PC-3 (cell line): ENCODE measurements around the gene PCDHA3.
"Not testable (repeated sequence)": the region's sequence is repeated elsewhere in the genome, so short reads cannot be mapped to it uniquely, and the experiment has no call there.

Experiments
- EZH2 ChIP-seq: fragments of 300-600 bp; sonication (generic); IDR thresholded peaks from one replicate; pipeline ENCODE4 v1.6.1; 2017; ENCODE audit warnings: antibody characterized with exemption, mild to moderate bottlenecking, low read length; ENCODE audit not compliant: unreplicated experiment
- EZH2phosphoT487 ChIP-seq: fragments of 300-600 bp; sonication (generic); IDR thresholded peaks from 2 replicates; pipeline ENCODE4 v1.6.1; 2018; ENCODE audit warnings: mild to moderate bottlenecking, antibody characterized with exemption, low read length, borderline replicate concordance
- TF ChIP-seq, protein P1 (sequence below): fragments of 300-600 bp; sonication (generic); conservative IDR thresholded peaks from 2 replicates; pipeline ENCODE4 v1.5.1; 2017; ENCODE audit warnings: antibody characterized with exemption, low read depth, mild to moderate bottlenecking, low read length

DNA sequence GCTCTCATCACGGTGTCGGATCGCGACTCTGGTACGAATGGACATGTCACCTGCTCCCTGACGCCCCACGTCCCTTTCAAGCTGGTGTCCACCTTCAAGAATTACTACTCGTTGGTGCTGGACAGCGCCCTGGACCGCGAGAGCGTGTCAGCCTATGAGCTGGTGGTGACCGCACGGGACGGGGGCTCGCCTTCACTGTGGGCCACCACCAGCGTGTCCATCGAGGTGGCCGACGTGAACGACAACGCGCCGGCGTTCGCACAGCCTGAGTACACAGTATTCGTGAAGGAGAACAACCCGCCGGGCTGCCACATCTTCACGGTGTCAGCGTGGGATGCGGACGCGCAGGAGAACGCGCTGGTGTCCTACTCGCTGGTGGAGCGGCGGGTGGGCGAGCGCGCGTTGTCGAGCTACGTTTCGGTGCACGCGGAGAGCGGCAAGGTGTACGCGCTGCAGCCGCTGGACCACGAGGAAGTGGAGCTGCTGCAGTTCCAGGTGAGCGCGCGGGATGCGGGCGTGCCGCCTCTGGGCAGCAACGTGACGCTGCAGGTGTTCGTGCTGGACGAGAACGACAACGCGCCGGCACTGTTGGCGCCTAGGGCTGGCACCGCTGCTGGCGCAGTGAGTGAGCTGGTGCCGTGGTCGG lies 4.7 kb upstream of the PCDHA3 start:
- TF ChIP-seq, protein P1, sequence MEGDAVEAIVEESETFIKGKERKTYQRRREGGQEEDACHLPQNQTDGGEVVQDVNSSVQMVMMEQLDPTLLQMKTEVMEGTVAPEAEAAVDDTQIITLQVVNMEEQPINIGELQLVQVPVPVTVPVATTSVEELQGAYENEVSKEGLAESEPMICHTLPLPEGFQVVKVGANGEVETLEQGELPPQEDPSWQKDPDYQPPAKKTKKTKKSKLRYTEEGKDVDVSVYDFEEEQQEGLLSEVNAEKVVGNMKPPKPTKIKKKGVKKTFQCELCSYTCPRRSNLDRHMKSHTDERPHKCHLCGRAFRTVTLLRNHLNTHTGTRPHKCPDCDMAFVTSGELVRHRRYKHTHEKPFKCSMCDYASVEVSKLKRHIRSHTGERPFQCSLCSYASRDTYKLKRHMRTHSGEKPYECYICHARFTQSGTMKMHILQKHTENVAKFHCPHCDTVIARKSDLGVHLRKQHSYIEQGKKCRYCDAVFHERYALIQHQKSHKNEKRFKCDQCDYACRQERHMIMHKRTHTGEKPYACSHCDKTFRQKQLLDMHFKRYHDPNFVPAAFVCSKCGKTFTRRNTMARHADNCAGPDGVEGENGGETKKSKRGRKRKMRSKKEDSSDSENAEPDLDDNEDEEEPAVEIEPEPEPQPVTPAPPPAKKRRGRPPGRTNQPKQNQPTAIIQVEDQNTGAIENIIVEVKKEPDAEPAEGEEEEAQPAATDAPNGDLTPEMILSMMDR, result not testable (repeated sequence)
- TF ChIP-seq EZH2, EZH2phosphoT487: not testable (repeated sequence)
